Dermis blood vessel endothelial cell (primary cell): Measurements from ENCODE around the gene ACO1. TPM values are rescaled to one million over a fixed set of nuclear protein-coding genes. Genes with fewer than 3 reads are reported as not detected.

Experiments
- DNase-seq: peaks from one replicate; pipeline ENCODE4 v3.0.0; 2010
- total RNA-seq: library from RNA; depleted of rRNA; stranded (reverse); fragments of >200 nt; gene quantifications from 2 replicates; pipeline ENCODE4 v1.2.3, GENCODE V29; 2014

ACO1 gene
- total RNA-seq, 1 donor from 2014 or later: 61.8 TPM

DNA sequence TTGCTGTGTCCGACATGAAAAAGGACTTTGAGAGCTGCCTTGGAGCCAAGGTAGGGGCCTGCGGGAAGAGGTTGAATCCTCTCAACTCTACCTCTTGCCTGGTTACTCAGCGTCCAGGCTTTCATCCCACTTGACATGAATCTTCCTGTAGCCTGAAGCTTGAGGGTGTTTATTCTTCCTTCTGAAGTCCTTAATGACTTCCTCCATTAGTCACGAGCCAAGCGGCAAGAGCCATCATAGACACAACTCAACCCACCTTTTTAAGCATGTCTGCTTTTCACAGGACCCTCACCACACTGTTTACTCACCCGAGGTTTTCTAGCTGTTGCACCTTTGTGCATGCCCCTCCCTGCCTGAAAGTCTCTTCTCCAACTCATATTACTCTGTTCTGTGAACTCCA lies 40.2 kb downstream of the ACO1 start:
- peak; percentile 67 for DNase-seq

DNA sequence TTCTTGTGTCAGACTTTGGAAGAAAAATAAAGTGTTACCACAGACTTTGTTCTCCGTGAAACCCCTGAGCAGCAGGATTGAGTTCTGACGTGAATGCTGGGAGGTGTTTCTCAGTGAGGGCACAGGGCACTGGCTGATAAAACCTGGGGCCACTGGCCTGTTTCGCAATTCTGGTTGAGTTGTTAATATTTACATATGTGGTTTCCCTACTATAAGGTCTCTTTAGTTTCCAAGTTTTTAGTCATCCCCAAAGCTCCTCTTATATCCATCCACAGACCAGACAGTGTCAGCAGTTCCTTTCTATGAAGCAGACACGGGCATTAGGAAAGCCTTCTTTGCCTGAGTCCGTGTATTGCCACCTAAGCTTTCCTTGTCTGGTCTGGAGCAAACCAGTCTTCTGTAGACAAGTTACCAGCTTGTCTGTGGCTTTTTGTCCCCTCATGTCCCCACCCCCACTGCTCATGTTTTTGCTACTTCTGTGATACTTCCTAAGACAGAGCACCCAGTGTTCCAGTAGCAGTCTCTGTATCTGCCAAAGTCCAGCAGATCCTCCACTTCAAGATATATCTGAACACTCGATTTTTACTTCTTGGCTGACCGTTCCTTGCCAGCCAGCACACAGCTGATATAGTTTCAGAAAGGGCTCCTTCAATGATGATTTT lies 42.0 kb downstream of the ACO1 start:
- DNase-seq: no peak

DNA sequence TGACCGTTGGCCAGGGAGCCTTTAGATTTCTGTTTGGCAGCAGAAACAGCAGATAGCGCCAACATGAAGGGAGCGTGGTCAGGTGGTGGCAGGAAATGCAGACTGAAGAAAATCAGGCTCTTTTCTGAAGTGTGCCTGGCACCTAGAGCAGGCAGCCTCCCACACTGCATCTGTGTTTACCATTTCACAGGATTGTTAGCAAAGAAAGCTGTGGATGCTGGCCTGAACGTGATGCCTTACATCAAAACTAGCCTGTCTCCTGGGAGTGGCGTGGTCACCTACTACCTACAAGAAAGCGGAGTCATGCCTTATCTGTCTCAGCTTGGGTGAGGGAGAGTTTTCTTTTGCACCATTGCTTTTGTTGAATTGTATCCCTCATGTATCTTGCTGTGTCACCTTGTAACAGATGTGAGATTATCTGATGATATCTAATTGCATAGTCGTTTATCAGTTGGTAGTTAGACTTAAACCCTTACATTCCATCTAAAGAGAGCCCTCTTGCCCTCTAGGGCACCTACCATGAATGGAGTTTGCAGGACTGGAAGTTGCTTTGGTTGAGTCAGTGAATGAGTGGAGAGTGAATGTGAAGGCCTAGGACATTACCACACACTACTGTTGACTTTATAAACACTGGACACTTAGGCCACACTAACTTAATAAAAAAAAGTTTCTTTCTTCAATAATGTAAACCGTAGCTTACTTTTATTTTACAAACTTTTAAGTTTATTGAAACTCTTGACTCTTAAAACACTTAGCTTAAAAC lies 42.8 kb downstream of the ACO1 start:
- no peak for DNase-seq

DNA sequence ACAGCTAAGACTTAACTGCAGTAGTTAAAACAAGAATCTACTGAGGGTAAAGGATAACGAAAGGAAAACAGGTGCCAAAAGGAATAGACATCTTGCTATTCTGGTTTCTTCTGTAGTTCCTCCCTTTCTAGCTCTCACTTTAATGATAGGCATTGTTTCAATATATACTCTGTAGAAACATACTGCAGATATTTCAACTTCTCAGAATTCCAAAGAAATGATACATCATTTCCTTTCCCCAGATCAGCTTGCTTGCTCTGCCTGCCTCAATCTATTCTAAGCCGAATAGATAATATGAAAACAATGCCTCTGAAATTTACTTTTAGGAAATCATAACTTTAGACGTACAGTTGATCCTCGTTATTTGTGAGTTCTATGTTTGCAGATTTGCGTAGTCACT lies 46.3 kb downstream of the ACO1 start:
- DNase-seq: peak; percentile 70

DNA sequence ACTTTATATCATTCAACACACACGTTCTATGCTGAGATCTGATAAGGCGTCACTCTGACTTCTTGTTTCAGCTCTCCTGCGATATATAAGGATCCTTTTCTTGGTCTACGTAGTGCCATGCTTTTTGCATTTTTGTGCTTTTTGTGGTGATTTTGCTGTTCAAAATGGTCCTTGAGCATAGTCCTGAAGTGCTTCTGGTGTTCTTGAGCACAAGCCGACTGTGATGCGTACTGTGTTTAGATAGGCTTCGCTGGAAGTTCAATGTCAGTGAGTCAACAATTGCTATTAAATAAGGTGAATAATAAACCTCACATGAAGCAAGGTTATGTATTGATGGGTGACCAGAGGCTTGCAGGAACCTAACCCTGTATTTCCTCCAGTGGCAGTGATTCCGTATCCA lies 46.8 kb downstream of the ACO1 start:
- peak; percentile 66 for DNase-seq

DNA sequence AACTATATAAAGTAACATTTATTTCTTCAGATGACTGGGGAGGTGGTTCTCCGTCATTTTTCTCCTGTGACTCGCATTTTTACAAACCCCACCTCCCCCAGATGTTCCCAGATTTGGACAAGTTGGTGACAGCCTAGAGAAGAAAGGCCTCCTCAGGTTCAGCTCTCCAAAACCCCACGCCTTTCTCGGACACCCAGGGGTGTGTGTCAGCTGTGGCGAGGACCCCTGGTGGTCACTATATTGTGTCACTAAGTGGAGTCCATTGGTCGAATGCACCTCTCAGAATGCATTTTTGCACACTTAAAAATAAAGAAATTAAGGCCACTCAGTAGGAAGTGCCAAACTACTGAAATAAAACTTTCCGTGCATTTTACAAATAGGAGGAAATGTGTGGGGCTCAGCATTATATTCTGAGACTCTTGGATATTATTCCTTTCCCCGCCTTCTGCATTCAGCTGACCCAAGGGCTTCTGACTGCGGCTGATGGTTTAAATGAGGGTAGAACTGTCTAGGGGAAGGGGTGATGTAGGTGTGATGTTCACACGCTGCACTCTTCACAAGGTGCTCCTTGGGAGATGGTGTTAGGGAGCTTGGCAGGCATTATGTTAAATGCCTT lies 47.6 kb downstream of the ACO1 start:
- peak; percentile 78 for DNase-seq

DNA sequence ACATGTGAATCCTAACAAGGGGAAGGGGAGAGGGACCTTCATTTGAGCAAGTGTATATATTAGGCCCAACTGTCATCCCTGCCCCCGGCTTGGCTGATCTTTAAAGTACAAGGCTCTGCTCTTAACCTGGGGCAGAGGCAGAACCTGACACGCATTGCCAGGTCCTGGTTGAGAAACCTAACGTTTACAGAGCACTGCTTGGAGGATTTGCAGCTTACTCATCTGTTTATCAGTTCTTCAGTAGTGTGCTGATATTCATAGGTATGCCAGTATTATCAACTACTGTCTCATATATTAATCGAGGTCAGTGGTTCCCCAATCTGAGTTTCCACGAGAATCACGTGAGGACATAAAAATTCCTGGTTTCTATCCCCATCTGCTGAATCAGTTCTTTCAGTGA lies 50.4 kb downstream of the ACO1 start:
- DNase-seq: no peak

DNA sequence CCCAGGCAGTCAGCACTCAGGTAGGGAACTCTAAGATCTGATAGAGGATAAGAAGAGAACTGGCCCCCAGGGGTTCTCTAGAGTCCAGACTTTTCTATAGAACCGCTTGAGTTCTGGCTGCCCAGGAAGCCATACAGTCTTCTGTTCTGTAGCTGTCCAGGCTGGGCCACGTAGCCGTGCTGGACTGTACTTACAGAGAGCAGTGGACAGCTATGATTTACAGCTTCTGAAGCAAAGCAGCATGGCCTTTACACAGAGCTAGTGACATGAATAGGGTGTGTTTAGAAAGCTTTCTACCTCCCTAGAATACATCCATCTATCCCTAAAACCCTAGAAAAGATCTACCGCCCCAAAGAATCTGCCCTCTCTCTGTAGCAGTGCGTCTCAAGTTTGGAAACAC lies 57.2 kb downstream of the ACO1 start:
- DNase-seq: no peak

DNA sequence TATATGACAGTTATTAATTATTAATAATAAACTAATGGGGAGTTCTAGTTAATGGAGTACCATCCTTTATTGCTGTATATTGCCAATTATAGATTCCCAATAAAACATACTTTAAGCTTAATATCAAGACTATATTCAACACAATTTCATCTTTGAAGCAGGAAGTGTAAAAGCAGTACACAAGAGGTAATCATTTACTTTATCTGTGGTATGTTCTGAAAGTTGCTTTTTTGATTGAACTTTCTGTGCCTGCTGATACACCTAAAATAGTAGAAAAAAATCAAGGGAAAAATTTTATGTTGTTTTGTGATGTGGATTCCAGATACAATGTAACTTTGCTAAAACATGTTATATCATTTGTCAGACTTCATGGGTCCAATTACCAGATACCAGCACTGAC lies 58.0 kb downstream of the ACO1 start:
- no peak for DNase-seq

DNA sequence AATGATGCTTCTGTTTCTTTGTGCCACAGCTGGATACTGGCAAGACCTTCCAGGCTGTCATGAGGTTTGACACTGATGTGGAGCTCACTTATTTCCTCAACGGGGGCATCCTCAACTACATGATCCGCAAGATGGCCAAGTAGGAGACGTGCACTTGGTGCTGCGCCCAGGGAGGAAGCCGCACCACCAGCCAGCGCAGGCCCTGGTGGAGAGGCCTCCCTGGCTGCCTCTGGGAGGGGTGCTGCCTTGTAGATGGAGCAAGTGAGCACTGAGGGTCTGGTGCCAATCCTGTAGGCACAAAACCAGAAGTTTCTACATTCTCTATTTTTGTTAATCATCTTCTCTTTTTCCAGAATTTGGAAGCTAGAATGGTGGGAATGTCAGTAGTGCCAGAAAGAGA lies 65.5 kb downstream of the ACO1 start:
- no peak for DNase-seq

DNA sequence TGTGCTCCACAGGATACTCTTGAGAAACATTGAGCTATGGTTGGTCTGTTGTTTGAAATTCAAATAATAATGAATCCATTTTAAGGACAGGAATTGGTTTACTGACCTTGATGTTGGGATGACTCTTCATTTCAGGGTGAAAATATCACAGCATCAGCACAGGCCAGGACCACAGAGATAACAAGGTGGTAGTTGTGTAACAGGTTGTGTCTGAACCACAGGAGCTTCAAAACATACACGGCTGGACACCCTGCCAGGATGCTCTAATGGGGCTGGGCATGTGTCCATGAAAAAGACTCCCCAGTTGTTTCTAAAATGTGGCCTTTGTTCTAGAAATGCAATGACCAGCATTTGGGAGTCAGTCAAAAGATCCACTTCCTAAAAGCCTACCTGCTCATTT lies 69.8 kb downstream of the ACO1 start:
- no peak for DNase-seq

DNA sequence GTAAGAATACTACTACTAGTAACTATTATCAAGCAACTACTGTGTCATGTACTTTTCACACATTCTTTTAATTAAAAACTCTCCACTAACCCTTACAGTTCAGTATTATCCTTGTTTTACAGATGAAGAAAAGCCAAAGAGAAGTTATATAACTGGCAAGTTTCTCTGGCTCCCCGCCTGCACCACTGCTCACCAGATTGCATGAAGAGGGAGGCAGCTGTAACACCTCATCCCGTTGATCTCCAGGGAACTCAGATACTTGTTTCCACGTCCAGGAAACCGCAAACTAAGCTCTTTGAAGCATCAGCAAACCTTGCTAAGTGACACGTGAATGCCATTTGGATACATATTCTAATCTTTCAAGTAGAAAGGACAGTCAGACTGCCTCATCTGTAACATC lies 71.3 kb downstream of the ACO1 start:
- DNase-seq: no peak

DNA sequence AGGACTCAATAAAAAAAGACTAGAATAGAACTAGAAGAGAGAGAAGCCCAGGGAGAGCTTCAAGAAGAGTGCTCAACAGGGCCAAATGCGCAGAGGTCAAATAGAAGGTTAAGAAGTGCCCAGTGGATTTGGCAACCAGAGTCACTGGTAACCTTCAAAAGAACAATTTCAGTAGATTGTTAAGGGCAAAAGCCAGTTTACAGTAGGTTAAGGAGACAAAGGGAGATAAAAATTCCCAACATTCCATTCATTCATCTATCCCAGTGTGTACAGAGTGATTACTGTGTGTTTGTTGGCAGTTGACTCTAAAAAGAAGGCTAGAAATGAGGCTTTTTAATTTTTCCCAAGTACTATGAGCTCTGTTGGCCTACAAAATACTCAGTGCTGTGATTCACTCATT lies 72.1 kb downstream of the ACO1 start:
- peak; percentile 21 for DNase-seq

DNA sequence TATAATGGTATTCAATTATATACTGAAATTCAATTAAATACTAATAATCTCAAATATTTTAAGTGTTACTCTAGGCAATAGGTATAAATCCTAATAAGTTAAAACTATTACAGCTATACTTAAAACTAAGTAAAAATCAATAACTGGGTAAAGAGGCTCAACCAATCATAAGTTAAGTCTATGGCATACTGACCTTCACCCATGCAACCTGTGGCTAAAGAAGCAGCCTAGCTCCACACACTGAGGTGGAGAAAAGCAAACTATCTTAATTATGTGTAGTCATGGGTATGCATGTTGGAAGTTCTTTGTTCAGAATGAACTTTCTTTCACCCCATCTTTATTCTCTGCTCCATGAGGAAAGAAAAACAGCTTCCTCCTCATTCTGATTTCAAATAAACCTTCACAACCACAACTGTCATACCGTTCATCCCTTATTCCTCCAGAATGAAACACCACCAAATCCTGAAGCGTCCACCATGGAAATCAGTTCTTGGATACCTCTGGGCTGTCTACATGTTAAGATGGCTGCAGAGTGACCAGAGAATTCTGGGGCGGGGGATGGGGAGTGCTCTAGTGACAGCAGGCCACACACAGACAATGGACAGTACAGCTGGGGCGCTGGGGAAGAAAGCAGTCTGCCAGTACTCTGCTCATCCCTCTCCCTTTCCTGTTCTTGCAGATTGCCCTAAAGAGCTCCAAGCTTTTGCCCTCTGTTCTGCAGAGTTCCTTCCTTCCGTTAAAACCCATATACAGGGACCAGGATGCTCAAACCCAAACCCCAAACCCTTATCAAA lies 79.3 kb downstream of the ACO1 start:
- DNase-seq: no peak

DNA sequence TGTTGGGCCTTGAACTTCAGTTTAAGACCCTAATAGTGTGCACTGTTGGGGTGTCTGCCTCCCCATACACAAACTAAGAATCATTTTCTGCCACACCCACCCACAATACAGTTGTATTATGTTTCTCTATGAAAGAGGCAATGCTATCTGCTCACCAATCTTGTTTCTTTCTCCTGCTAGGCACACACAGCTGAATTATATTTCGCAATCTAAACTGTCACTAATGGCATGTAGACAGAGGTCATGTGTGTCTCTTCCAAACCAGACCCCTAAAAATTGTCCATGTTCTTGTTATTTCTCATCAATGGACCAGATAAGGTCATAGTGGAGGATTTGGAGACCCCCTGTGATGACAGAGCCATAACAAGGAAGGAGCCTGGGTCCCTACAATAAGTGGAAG lies 84.3 kb downstream of the ACO1 start:
- no peak for DNase-seq

DNA sequence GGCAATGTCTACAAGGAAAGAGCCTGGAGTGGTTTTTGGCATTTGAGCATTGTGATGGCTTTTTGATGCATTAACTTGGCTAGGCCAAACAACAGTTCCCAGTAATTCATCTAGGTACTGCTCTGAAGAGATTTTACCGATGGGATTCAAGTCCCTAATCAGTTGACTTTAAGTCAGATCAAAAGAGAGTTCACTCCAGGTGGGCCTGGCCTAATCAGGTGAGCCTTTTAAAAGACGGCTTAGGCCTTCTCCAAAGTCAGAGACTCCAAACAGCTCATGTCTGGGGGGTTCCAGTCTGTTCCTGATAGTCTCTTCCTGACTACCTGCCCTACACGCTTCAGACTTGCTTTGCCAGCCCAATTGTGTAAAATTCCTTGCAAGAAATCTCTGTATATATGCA lies 87.9 kb downstream of the ACO1 start:
- DNase-seq: no peak

DNA sequence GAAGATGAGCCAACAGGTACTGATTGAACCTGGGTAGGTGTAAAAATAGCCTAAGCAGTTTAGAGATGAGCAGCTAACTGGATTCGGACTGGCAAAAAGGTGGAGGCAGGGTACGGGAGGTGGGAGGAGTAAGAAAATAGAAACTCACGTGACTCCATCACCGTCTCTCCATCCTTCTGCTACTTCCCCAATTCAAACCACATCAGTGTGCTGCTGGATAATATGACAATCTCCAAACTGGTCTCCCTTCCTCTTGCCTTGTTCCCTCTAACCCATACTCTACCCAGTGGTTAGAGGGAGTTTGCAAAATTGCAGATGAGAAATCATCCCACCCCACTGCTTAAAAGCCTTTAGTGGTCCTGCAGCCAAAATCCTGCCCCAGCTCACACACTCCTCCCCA lies 98.9 kb downstream of the ACO1 start:
- no peak for DNase-seq

DNA sequence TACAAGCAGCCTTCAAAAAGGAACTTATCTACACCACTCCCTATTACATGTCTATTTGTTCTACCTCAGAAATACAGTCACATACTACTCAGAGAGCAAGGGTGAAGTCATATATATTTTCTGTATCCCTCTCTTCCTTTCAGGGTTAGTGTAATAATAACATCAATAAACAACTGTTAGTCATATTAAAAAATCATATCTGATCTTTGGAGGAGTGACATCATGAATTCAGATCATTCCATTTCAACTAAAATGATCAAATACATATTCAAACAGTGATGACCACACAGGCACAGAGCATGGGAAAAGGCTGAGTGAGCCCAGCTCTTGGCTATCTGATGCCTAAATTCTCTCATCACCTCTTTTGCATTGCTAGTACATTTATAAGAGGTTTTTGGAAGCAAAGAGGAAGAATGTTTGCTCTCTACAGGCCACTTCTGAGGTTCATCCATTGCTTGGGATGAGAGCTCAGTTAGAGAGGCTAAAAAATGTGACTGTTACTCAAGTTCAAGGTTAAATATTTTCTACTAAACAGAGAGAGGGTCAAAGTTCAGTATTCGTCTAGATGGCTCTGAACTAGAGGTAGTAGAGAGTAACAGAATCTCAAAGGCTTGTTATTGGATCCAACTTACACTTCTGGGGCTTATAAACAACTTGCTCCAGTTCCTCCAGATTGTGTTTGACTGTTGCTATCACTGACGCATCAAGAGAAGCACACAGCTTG lies 102.6 kb downstream of the ACO1 start:
- no peak for DNase-seq

DNA sequence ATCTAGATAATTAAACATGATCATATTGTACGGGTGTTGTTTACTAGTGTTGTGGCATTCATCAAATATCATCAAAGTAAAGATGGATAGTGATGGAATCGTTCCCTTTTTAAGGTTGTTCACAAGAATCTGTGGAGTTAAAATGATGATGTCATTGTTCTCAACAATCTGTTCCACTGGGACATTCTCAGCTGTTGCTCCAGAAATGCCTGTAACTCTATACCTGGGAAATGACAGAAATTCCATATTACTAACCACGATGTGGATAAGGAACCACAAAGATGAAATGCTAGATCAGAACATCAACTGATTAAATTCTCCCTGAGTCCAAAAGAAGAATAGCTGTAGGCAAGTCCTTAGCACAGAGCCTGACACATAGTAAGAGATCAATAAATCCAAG lies 103.5 kb downstream of the ACO1 start:
- no peak for DNase-seq

DNA sequence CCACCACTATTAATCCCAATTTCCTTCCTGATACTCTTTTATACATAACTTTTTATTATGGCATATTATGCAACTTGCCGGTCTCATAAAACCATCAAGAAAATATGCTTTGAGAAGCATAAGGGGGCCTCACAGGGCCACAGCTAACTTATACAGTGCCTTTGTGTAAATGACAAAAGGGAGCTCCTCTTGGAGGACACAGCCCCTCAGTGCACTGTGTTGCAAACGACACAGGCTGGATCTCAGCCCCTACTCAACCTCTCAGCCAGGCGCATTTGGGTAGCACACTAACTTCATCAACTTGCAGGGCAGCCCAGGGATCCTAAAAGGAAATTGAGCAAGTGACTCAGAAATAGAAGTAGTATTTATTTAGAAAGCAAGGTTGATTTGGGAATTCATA lies 106.2 kb downstream of the ACO1 start:
- no peak for DNase-seq

DNA sequence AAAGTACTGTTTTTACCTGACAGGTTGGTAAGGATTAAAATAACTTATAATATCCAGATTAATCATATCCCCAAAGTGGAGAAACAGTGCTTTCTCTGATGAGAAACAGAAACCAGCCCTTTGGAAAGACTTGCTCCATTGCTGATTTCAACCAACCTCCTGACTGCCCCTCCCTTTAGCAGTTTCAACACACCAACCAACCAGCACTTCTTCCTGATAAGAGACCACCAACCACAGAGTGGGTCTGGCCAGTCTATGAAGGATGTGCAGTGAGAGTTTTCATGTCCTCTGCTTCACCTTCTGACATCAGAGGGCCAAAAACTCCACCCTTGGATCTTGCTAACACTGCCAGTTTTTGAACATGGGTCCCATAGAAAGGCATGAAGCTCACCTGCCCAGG lies 113.5 kb downstream of the ACO1 start:
- no peak for DNase-seq

DNA sequence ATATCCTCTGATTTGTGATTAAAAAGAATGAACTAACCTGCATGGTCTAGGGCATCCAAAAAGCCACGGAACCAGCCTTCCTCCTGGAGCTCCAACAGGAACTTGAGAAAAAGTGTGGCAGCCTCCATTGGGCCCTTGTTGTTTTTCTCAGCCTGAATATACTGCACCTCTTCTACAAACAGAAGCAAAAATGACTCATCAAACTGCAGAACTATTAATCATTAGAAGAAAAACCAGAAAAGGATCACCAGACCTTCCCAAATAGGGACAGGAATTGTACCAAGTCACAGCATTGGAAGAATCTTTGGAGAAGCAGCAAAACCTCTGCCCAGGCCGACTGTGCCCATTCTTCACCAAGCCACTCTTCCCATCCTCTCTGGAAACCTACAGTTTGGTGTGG lies 116.3 kb downstream of the ACO1 start:
- peak; percentile 57 for DNase-seq

DNA sequence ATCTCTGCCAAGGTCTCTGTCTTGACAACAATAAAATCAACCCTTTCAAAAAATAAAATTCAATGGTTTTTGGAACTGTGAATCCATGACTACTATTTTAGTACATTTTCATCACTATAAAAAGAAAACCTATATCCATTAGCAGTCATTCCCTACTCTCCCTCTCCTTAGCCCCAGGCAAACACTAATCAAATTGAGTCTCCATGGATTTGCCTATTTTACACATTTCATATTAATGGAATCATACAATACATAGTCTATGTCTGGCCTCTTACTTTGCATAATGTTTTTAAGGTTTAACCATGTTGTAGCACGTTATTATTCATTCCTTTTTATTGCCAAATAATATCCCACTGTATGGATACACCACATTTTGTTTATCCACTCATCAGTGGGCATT lies 117.4 kb downstream of the ACO1 start:
- DNase-seq: no peak
